Gastrocnemius medialis (tissue), 4 donors: ENCODE results near the gene CNOT11. TPM values are rescaled to one million over a fixed set of nuclear protein-coding genes. Genes with fewer than 3 reads are reported as not detected.

Experiments
- ATAC-seq, 2 donors: fragments of 150-250 bp; one replicate each; pipeline ENCODE4 v1.9.1; 2016
- DNase-seq, 2 donors: peaks; one replicate each; pipeline ENCODE4 v3.0.0-alpha.2; 2019
- H3K27ac ChIP-seq, 4 donors: fragments of 200-600 bp; sonication (generic); 1 replicate in 1 of 4; 2 replicates in 3 of 4; pipeline ENCODE4 v1.5.1; 2016 to 2018; ENCODE audit warnings: mild to moderate bottlenecking in 2 of 4, moderate library complexity in 1 of 4
- H3K27me3 ChIP-seq, 3 donors: fragments of 200-600 bp; sonication (generic) in 2 of 3; 1 replicate in 1 of 3; 2 replicates in 2 of 3; pipeline versions ENCODE4 v1.5.1 to v1.6.0; 2016 to 2019; ENCODE audit warnings: mild to moderate bottlenecking in 1 of 3, moderate library complexity in 1 of 3
- H3K36me3 ChIP-seq, 2 donors: fragments of 200-600 bp; sonication (generic) in 1 of 2; one replicate each; pipeline ENCODE4 v1.5.1; 2017 to 2018
- H3K4me1 ChIP-seq, 2 donors: fragments of 200-600 bp; sonication (generic) in 1 of 2; one replicate each; pipeline ENCODE4 v1.5.1; 2016 to 2017; ENCODE audit warnings: mild to moderate bottlenecking in 2 of 2
- H3K4me3 ChIP-seq, 4 donors: fragments of 200-600 bp; sonication (generic) in 3 of 4; 1 replicate in 1 of 4; 2 replicates in 3 of 4; pipeline ENCODE4 v1.5.1; 2016 to 2019; ENCODE audit warnings: mild to moderate bottlenecking in 2 of 4
- H3K9me3 ChIP-seq, 3 donors: fragments of 200-600 bp; sonication (generic) in 2 of 3; 1 replicate in 1 of 3; 2 replicates in 2 of 3; pipeline ENCODE4 v1.5.1; 2016 to 2019
- CTCF ChIP-seq, 5 experiments: fragments of 450-650 bp in 3 of 5; fragments of 200-600 bp in 2 of 5; sonication (generic) in 2 of 5; IDR thresholded peaks in 4 of 5; conservative IDR thresholded peaks in 1 of 5; 1 replicate in 4 of 5; 2 replicates in 1 of 5; pipeline ENCODE4 v1.5.1; 2016 to 2019; ENCODE audit warnings: antibody characterized with exemption in 5 of 5, mild to moderate bottlenecking in 3 of 5, moderate library complexity in 3 of 5
- POLR2A ChIP-seq, 2 donors: fragments of 450-650 bp; IDR thresholded peaks; one replicate each; pipeline ENCODE4 v1.6.1; 2017; ENCODE audit warnings: antibody characterized with exemption in 2 of 2, mild to moderate bottlenecking in 2 of 2, moderate library complexity in 2 of 2
- in situ Hi-C, 4 donors: fragments of 200-750 bp; cut with MboI; loops; one replicate each; pipeline versions ENCODE4 v1.15.0 to v1.8.0; 2017; ENCODE audit warnings: low sequenced_read_pairs in 4 of 4
- intact Hi-C: fragments of 100-400 bp; cut with DNase I; formaldehyde crosslinking; loops from one replicate; pipeline ENCODE4 v1.15.1; 2023; ENCODE audit warnings: low total_unique reads
- total RNA-seq, 4 donors: library from RNA; depleted of rRNA; stranded (reverse); fragments of >200 nt; gene quantifications; one replicate each; pipeline versions ENCODE4 v1.1.0 to v1.2.3, GENCODE V29; 2016

CNOT11 gene
- total RNA-seq, 4 donors from 2014 or later = 31.2 to 42.0 (median 35.5) TPM

GRCh38 chr2:101286684-101287083, 34.0 kb downstream of the CNOT11 start:
- Histone ChIP-seq H3K4me3 (no peak overlapping the region), H3K27ac (no peak overlapping the region), H3K4me1 (no peaks in the 10 kb centered on the region), H3K27me3 (no peaks in the 10 kb centered on the region), H3K36me3 (peaks cover 0 to 57% of the 10 kb centered on the region in 2 donors), H3K9me3 (no peaks in the 10 kb centered on the region)
- DNase-seq (no peak), ATAC-seq (no peak)
- in situ Hi-C loops (no loop called here), intact Hi-C loops (no loop called here)
- TF ChIP-seq POLR2A (IDR thresholded peaks at IDR 0.05) (no peak), CTCF (IDR thresholded peaks at IDR 0.05 in 4 of 5, conservative IDR thresholded peaks at IDR 0.05 in 1 of 5) (no peak)

GRCh38 chr2:101287303-101287702, 34.6 kb downstream of the CNOT11 start:
- Histone ChIP-seq H3K27ac (no peak overlapping the region), H3K4me3 (no peak overlapping the region), H3K4me1 (no peaks in the 10 kb centered on the region), H3K36me3 (peaks cover 0 to 55% of the 10 kb centered on the region in 2 donors), H3K9me3 (no peaks in the 10 kb centered on the region), H3K27me3 (no peaks in the 10 kb centered on the region)
- TF ChIP-seq CTCF (IDR thresholded peaks at IDR 0.05 in 4 of 5, conservative IDR thresholded peaks at IDR 0.05 in 1 of 5) = no peak
- no peak for TF ChIP-seq POLR2A (IDR thresholded peaks at IDR 0.05)
- in situ Hi-C loops (no loop called here), intact Hi-C loops (no loop called here)
- ATAC-seq (no peak), DNase-seq (no peak)

GRCh38 chr2:101290711-101291110, 38.0 kb downstream of the CNOT11 start:
- Histone ChIP-seq H3K36me3 (peaks cover 0 to 58% of the 10 kb centered on the region in 2 donors), H3K27ac (no peak overlapping the region), H3K4me1 (no peaks in the 10 kb centered on the region), H3K4me3 (no peak overlapping the region), H3K27me3 (no peaks in the 10 kb centered on the region), H3K9me3 (no peaks in the 10 kb centered on the region)
- intact Hi-C loops (no loop called here), in situ Hi-C loops (no loop called here)
- DNase-seq = no peak
- no peak for ATAC-seq
- TF ChIP-seq CTCF (IDR thresholded peaks at IDR 0.05 in 4 of 5, conservative IDR thresholded peaks at IDR 0.05 in 1 of 5) = no peak

- Histone ChIP-seq H3K27ac (no peak overlapping the region), H3K36me3 (peaks cover 0 to 45% of the 10 kb centered on the region in 2 donors), H3K4me3 (no peak overlapping the region), H3K4me1 (no peaks in the 10 kb centered on the region), H3K9me3 (no peaks in the 10 kb centered on the region), H3K27me3 (no peaks in the 10 kb centered on the region)
- no peak for DNase-seq
- TF ChIP-seq CTCF (IDR thresholded peaks at IDR 0.05 in 4 of 5, conservative IDR thresholded peaks at IDR 0.05 in 1 of 5) (no peak), POLR2A (IDR thresholded peaks at IDR 0.05) (no peak)
- intact Hi-C loops = no loop called here
- no peak for ATAC-seq
- in situ Hi-C loops = no loop called here
These were observed 39.3 kb downstream of the CNOT11 start for GRCh38 chr2:101291973-101292372.

- peaks cover 0 to 30% of the 10 kb centered on the region in 2 donors for H3K36me3 ChIP-seq
- no peak for TF ChIP-seq POLR2A (IDR thresholded peaks at IDR 0.05)
These were observed 40.9 kb downstream of the CNOT11 start for GRCh38 chr2:101293544-101293943.

More at GRCh38 chr2:101293544-101293943, 40.9 kb downstream of the CNOT11 start:
- Histone ChIP-seq H3K27ac (no peak overlapping the region), H3K27me3 (no peaks in the 10 kb centered on the region), H3K4me3 (no peak overlapping the region), H3K4me1 (peaks cover 9 to 13% of the 10 kb centered on the region in 2 donors), H3K9me3 (no peaks in the 10 kb centered on the region)
- DNase-seq (no peak), ATAC-seq (no peak)
- intact Hi-C loops = no loop called here
- in situ Hi-C loops = no loop called here
